Spinal cord (tissue), 10 donors: ENCODE measurements around the gene ANKS1B. TPM values are rescaled to one million over a fixed set of nuclear protein-coding genes. Genes with fewer than 3 reads are reported as not detected.
"Not testable (repeated sequence)": the region's sequence is repeated elsewhere in the genome, so short reads cannot be mapped to it uniquely, and the experiment has no call there.

Experiments
- DNase-seq, 6 donors: peaks; one replicate each; pipeline versions ENCODE4 v3.0.0 to v3.0.0-alpha.2; 2013 to 2015; ENCODE audit warnings: low spot score in 6 of 6, low read depth in 4 of 6
- H3K27ac ChIP-seq: one replicate; pipeline ENCODE4 v1.5.1; 2013; ENCODE audit warnings: low read depth, low read length, control low read depth
- H3K27me3 ChIP-seq: one replicate; pipeline ENCODE4 v1.6.1; 2013; ENCODE audit warnings: low read length; ENCODE audit not compliant: control insufficient read depth, insufficient read depth
- H3K36me3 ChIP-seq: one replicate; pipeline ENCODE4 v1.6.1; 2013; ENCODE audit warnings: low read length; ENCODE audit not compliant: control insufficient read depth, insufficient read depth
- H3K4me1 ChIP-seq: one replicate; pipeline ENCODE4 v1.6.1; 2013; ENCODE audit warnings: low read length; ENCODE audit not compliant: control insufficient read depth, insufficient read depth
- H3K4me3 ChIP-seq: one replicate; pipeline ENCODE4 v1.5.1; 2013; ENCODE audit warnings: low read depth, low read length, control low read depth
- H3K9me3 ChIP-seq: one replicate; pipeline ENCODE4 v1.6.1; 2013; ENCODE audit warnings: low read length; ENCODE audit not compliant: control insufficient read depth, insufficient read depth
- WGBS: methylation state at CpG from one replicate; pipeline ENCODE4 v1.1.5; 2013; ENCODE audit warnings: missing lambda C conversion rate; ENCODE audit not compliant: insufficient coverage; 5-methylcytosine and 5-hydroxymethylcytosine counted together
- polyA plus RNA-seq, 2 donors: library from polyadenylated mRNA; unstranded; fragments of 120-200 nt; gene quantifications; one replicate each; pipeline ENCODE4 v1.2.1, GENCODE V29; 2013; ENCODE audit not compliant: insufficient read length in 2 of 2
- total RNA-seq, 2 donors: library from RNA; depleted of rRNA in 1 of 2; stranded (reverse); fragments of 120-200 nt in 1 of 2; fragments of >200 nt in 1 of 2; gene quantifications; one replicate each; pipeline versions ENCODE4 v1.2.3 to v1.2.4, GENCODE V29; 2013 to 2014
- donor health status: healthy.

ANKS1B gene
- total and polyA plus RNA-seq, 4 donors: 89.5 to 131 (median 108) TPM

- peaks cover 1% of the 10 kb centered on the region for H3K9me3 ChIP-seq
- no peaks in the 10 kb centered on the region for H3K36me3 ChIP-seq
- H3K27me3 ChIP-seq: no peaks in the 10 kb centered on the region
- H3K4me3 ChIP-seq: no peak overlapping the region
- H3K4me1 ChIP-seq: no peaks in the 10 kb centered on the region
- H3K27ac ChIP-seq: no peak overlapping the region
- DNase-seq: no peak
Measured at GRCh38 chr12:98970210-98970609, 1014.5 kb downstream of the ANKS1B start.

GRCh38 chr12:98968896-98969295 is 1015.8 kb downstream of the ANKS1B start:
- Histone ChIP-seq H3K4me1 (no peaks in the 10 kb centered on the region), H3K27ac (no peak overlapping the region), H3K27me3 (no peaks in the 10 kb centered on the region), H3K4me3 (no peak overlapping the region), H3K36me3 (no peaks in the 10 kb centered on the region), H3K9me3 (peaks cover 2% of the 10 kb centered on the region)
- WGBS: no CpG with 5 or more reads among the region's 2 CpGs
- DNase-seq: no peak

- H3K27me3 ChIP-seq, H3K4me3 ChIP-seq, H3K9me3 ChIP-seq: not testable (repeated sequence)
Measured at GRCh38 chr12:98957135-98957534, 1027.6 kb downstream of the ANKS1B start.

GRCh38 chr12:98955284-98955683 is 1029.5 kb downstream of the ANKS1B start:
- Histone ChIP-seq H3K4me1 (no peaks in the 10 kb centered on the region), H3K4me3 (no peak overlapping the region), H3K9me3 (no peaks in the 10 kb centered on the region), H3K36me3 (no peaks in the 10 kb centered on the region), H3K27ac (no peak overlapping the region), H3K27me3 (no peaks in the 10 kb centered on the region)
- DNase-seq: no peak
- 74% methylated on average over 3 of the region's 4 CpGs for WGBS

More at GRCh38 chr12:98957135-98957534, 1027.6 kb downstream of the ANKS1B start:
- not testable (repeated sequence) for H3K36me3 ChIP-seq, H3K27ac ChIP-seq, DNase-seq, H3K4me1 ChIP-seq
- WGBS: no CpG with 5 or more reads among the region's 5 CpGs

GRCh38 chr12:98954506-98954905 is 1030.2 kb downstream of the ANKS1B start:
- H3K27me3 ChIP-seq: no peaks in the 10 kb centered on the region
- H3K36me3 ChIP-seq: no peaks in the 10 kb centered on the region
- H3K27ac ChIP-seq: no peak overlapping the region
- WGBS: no CpG with 5 or more reads among the region's 1 CpG
- no peak overlapping the region for H3K4me3 ChIP-seq
- H3K9me3 ChIP-seq: no peaks in the 10 kb centered on the region
- H3K4me1 ChIP-seq: no peaks in the 10 kb centered on the region
- DNase-seq: no peak

GRCh38 chr12:98951406-98951805 is 1033.3 kb downstream of the ANKS1B start:
- H3K27ac ChIP-seq: no peak overlapping the region
- DNase-seq: no peak
- no peaks in the 10 kb centered on the region for H3K9me3 ChIP-seq
- H3K4me1 ChIP-seq: no peaks in the 10 kb centered on the region
- WGBS: 55% methylated on average over 5 of the region's 7 CpGs
- H3K4me3 ChIP-seq: no peak overlapping the region
- peaks cover 3% of the 10 kb centered on the region for H3K36me3 ChIP-seq
- no peaks in the 10 kb centered on the region for H3K27me3 ChIP-seq

GRCh38 chr12:98948343-98948949 is 1036.3 kb downstream of the ANKS1B start:
- Histone ChIP-seq H3K9me3 (no peaks in the 10 kb centered on the region), H3K4me3 (no peak overlapping the region), H3K27ac (no peak overlapping the region), H3K36me3 (peaks cover 3% of the 10 kb centered on the region), H3K4me1 (no peaks in the 10 kb centered on the region), H3K27me3 (no peaks in the 10 kb centered on the region)
- no peak for DNase-seq
- WGBS: no CpG with 5 or more reads among the region's 4 CpGs

- Histone ChIP-seq H3K4me1 (no peaks in the 10 kb centered on the region), H3K4me3 (no peak overlapping the region), H3K27me3 (no peaks in the 10 kb centered on the region), H3K36me3 (peaks cover 3% of the 10 kb centered on the region), H3K9me3 (no peaks in the 10 kb centered on the region), H3K27ac (no peak overlapping the region)
- no CpG with 5 or more reads among the region's 4 CpGs for WGBS
- no peak for DNase-seq
Measured at GRCh38 chr12:98945864-98946263, 1038.9 kb downstream of the ANKS1B start.

GRCh38 chr12:98939926-98940325 is 1044.8 kb downstream of the ANKS1B start:
- no peaks in the 10 kb centered on the region for H3K4me1 ChIP-seq
- H3K36me3 ChIP-seq: no peaks in the 10 kb centered on the region
- no peak overlapping the region for H3K27ac ChIP-seq
- H3K27me3 ChIP-seq: no peaks in the 10 kb centered on the region
- 73% methylated on average over 1 of the region's 3 CpGs for WGBS
- no peak overlapping the region for H3K4me3 ChIP-seq
- H3K9me3 ChIP-seq: no peaks in the 10 kb centered on the region
- DNase-seq: no peak

- Histone ChIP-seq H3K9me3 (no peaks in the 10 kb centered on the region), H3K27me3 (no peaks in the 10 kb centered on the region), H3K27ac (no peak overlapping the region), H3K4me3 (no peak overlapping the region), H3K4me1 (no peaks in the 10 kb centered on the region), H3K36me3 (no peaks in the 10 kb centered on the region)
- no CpG with 5 or more reads among the region's 2 CpGs for whole genome bisulfite sequencing
- DNase-seq: peak in 3 of 6 donors; percentile 9 to 74 (median 53)
Measured at GRCh38 chr12:98939350-98939749, 1045.4 kb downstream of the ANKS1B start.
